ENCODE measurements around the gene DHRS4. TPM values are rescaled to one million over a fixed set of nuclear protein-coding genes. Genes with fewer than 3 reads are reported as not detected.
"Not testable (repeated sequence)": the region's sequence is repeated elsewhere in the genome, so short reads cannot be mapped to it uniquely, and the experiment has no call there.

The DHRS4 gene
- polyA plus RNA-seq, 6 donors from 2014 or later: 13.3 to 27.0 (median 21.8) TPM

GRCh38 chr14:23932639-23933038, 20.9 kb upstream of the DHRS4 start:
- H3K4me1 Mint-ChIP-seq: no peaks in the 10 kb centered on the region
- no peak overlapping the region for H3K27ac Mint-ChIP-seq
- no peaks in the 10 kb centered on the region for H3K36me3 Mint-ChIP-seq
- DNase-seq (no peak), ATAC-seq (ENCODE audit: low read depth in 2 of 2) (no peak)
- no peaks in the 10 kb centered on the region for H3K9me3 Mint-ChIP-seq
- peaks cover 0 to 14% (median 9%) of the 10 kb centered on the region in 3 donors for H3K27me3 Mint-ChIP-seq
- H3K4me3 Mint-ChIP-seq: no peak overlapping the region

- ATAC-seq (ENCODE audit: low read depth in 2 of 2) (no peak), DNase-seq (no peak)
- Mint-ChIP-seq H3K27me3 (peaks cover 0 to 14% (median 9%) of the 10 kb centered on the region in 3 donors), H3K4me3 (no peak overlapping the region), H3K4me1 (peaks cover 0 to 3% (median 0%) of the 10 kb centered on the region in 3 donors), H3K9me3 (no peaks in the 10 kb centered on the region), H3K27ac (no peak overlapping the region), H3K36me3 (no peaks in the 10 kb centered on the region)
Observed at GRCh38 chr14:23933108-23933741, 20.3 kb upstream of the DHRS4 start.

- no peak overlapping the region for H3K4me3 Mint-ChIP-seq
- no peaks in the 10 kb centered on the region for H3K9me3 Mint-ChIP-seq
- no peak for ATAC-seq (ENCODE audit: low read depth in 2 of 2)
- H3K36me3 Mint-ChIP-seq: no peaks in the 10 kb centered on the region
- peaks cover 0 to 5% (median 0%) of the 10 kb centered on the region in 3 donors for H3K4me1 Mint-ChIP-seq
- no peak overlapping the region for H3K27ac Mint-ChIP-seq
- peaks cover 0 to 14% (median 9%) of the 10 kb centered on the region in 3 donors for H3K27me3 Mint-ChIP-seq
- DNase-seq: no peak
Observed at GRCh38 chr14:23933742-23934128, 19.8 kb upstream of the DHRS4 start.

GRCh38 chr14:23935158-23935557, 18.4 kb upstream of the DHRS4 start:
- DNase-seq (no peak), ATAC-seq (ENCODE audit: low read depth in 2 of 2) (no peak)
- H3K27me3 Mint-ChIP-seq: peaks cover 0 to 9% (median 8%) of the 10 kb centered on the region in 3 donors
- no peak overlapping the region for H3K4me3 Mint-ChIP-seq
- H3K27ac Mint-ChIP-seq: no peak overlapping the region
- H3K4me1 Mint-ChIP-seq: peaks cover 0 to 14% (median 9%) of the 10 kb centered on the region in 3 donors
- no peaks in the 10 kb centered on the region for H3K36me3 Mint-ChIP-seq
- no peaks in the 10 kb centered on the region for H3K9me3 Mint-ChIP-seq

- Mint-ChIP-seq H3K9me3 (no peaks in the 10 kb centered on the region), H3K36me3 (peaks cover 0 to 7% of the 10 kb centered on the region in 2 donors), H3K4me1 (peaks cover 0 to 15% (median 14%) of the 10 kb centered on the region in 3 donors), H3K27me3 (peaks cover 0 to 8% (median 5%) of the 10 kb centered on the region in 3 donors), H3K4me3 (no peak overlapping the region), H3K27ac (no peak overlapping the region)
- DNase-seq (no peak), ATAC-seq (ENCODE audit: low read depth in 2 of 2) (no peak)
Observed at GRCh38 chr14:23936084-23936829, 17.3 kb upstream of the DHRS4 start.

- H3K9me3 Mint-ChIP-seq: no peaks in the 10 kb centered on the region
- peaks cover 0 to 7% (median 5%) of the 10 kb centered on the region in 3 donors for H3K27me3 Mint-ChIP-seq
- peaks cover 0 to 7% of the 10 kb centered on the region in 2 donors for H3K36me3 Mint-ChIP-seq
- H3K4me3 Mint-ChIP-seq: no peak overlapping the region
- H3K4me1 Mint-ChIP-seq: peaks cover 0 to 15% (median 14%) of the 10 kb centered on the region in 3 donors
- no peak for DNase-seq
- H3K27ac Mint-ChIP-seq: no peak overlapping the region
- ATAC-seq (ENCODE audit: low read depth in 2 of 2): no peak
Observed at GRCh38 chr14:23937203-23937602, 16.4 kb upstream of the DHRS4 start.

- Mint-ChIP-seq H3K27me3 (no peaks in the 10 kb centered on the region), H3K27ac (peak overlapping the region in 1 of 6 donors; percentile 34), H3K9me3 (no peaks in the 10 kb centered on the region), H3K36me3 (peaks cover 0 to 7% of the 10 kb centered on the region in 2 donors), H3K4me1 (peaks cover 7 to 18% (median 14%) of the 10 kb centered on the region in 3 donors), H3K4me3 (no peak overlapping the region)
- ATAC-seq (ENCODE audit: low read depth in 2 of 2) (no peak), DNase-seq (no peak)
Observed at GRCh38 chr14:23938823-23939222, 14.7 kb upstream of the DHRS4 start.

- DNase-seq: no peak
- peaks cover 0 to 7% of the 10 kb centered on the region in 2 donors for H3K36me3 Mint-ChIP-seq
- H3K27me3 Mint-ChIP-seq: no peaks in the 10 kb centered on the region
- ATAC-seq (ENCODE audit: low read depth in 2 of 2): no peak
- H3K4me3 Mint-ChIP-seq: no peak overlapping the region
- peaks cover 7 to 18% (median 14%) of the 10 kb centered on the region in 3 donors for H3K4me1 Mint-ChIP-seq
- H3K27ac Mint-ChIP-seq: peak overlapping the region in 1 of 6 donors; percentile 48
- no peaks in the 10 kb centered on the region for H3K9me3 Mint-ChIP-seq
Observed at GRCh38 chr14:23939607-23940326, 13.8 kb upstream of the DHRS4 start.

- no peak overlapping the region for H3K4me3 Mint-ChIP-seq
- no peak for ATAC-seq (ENCODE audit: low read depth in 2 of 2)
- peaks cover 0 to 7% of the 10 kb centered on the region in 2 donors for H3K36me3 Mint-ChIP-seq
- H3K27me3 Mint-ChIP-seq: no peaks in the 10 kb centered on the region
- peak overlapping the region in 1 of 6 donors; percentile 44 for H3K27ac Mint-ChIP-seq
- H3K4me1 Mint-ChIP-seq: peaks cover 11 to 25% (median 23%) of the 10 kb centered on the region in 3 donors
- H3K9me3 Mint-ChIP-seq: no peaks in the 10 kb centered on the region
- DNase-seq: no peak
Observed at GRCh38 chr14:23941230-23941629, 12.3 kb upstream of the DHRS4 start.

GRCh38 chr14:23941669-23942068, 11.9 kb upstream of the DHRS4 start:
- peaks cover 0 to 11% of the 10 kb centered on the region in 2 donors for H3K36me3 Mint-ChIP-seq
- no peak for DNase-seq
- peak overlapping the region in 1 of 6 donors; percentile 44 for H3K27ac Mint-ChIP-seq
- peaks cover 16 to 29% (median 28%) of the 10 kb centered on the region in 3 donors for H3K4me1 Mint-ChIP-seq
- H3K27me3 Mint-ChIP-seq: no peaks in the 10 kb centered on the region
- H3K9me3 Mint-ChIP-seq: no peaks in the 10 kb centered on the region
- H3K4me3 Mint-ChIP-seq: no peak overlapping the region
- ATAC-seq (ENCODE audit: low read depth in 2 of 2): no peak

GRCh38 chr14:23942587-23942986, 11.0 kb upstream of the DHRS4 start:
- DNase-seq (no peak), ATAC-seq (ENCODE audit: low read depth in 2 of 2) (no peak)
- H3K9me3 Mint-ChIP-seq: no peaks in the 10 kb centered on the region
- no peak overlapping the region for H3K27ac Mint-ChIP-seq
- peaks cover 20 to 32% (median 30%) of the 10 kb centered on the region in 3 donors for H3K4me1 Mint-ChIP-seq
- H3K36me3 Mint-ChIP-seq: peaks cover 0 to 11% of the 10 kb centered on the region in 2 donors
- H3K4me3 Mint-ChIP-seq: no peak overlapping the region
- no peaks in the 10 kb centered on the region for H3K27me3 Mint-ChIP-seq

- ATAC-seq (ENCODE audit: low read depth in 2 of 2); H3K27me3 Mint-ChIP-seq; H3K27ac Mint-ChIP-seq; DNase-seq; H3K9me3 Mint-ChIP-seq; H3K36me3 Mint-ChIP-seq: not testable (repeated sequence)
- Mint-ChIP-seq H3K4me3 (peak overlapping the region in 1 of 8 donors; percentile 51), H3K4me1 (peaks cover 34 to 38% (median 37%) of the 10 kb centered on the region in 3 donors)
Observed at GRCh38 chr14:23949069-23949468, 4.5 kb upstream of the DHRS4 start.

- Mint-ChIP-seq H3K4me3 (peak overlapping the region in 2 of 8 donors; percentile 21 to 44), H3K27me3 (no peaks in the 10 kb centered on the region), H3K9me3 (peaks cover 0 to 5% (median 0%) of the 10 kb centered on the region in 7 donors), H3K4me1 (peaks cover 39 to 44% (median 41%) of the 10 kb centered on the region in 3 donors), H3K36me3 (peaks cover 0 to 5% of the 10 kb centered on the region in 2 donors), H3K27ac (peak overlapping the region in 1 of 6 donors; percentile 38)
- ATAC-seq (ENCODE audit: low read depth in 2 of 2) (no peak), DNase-seq (no peak)
Observed at GRCh38 chr14:23950411-23951135, 3.0 kb upstream of the DHRS4 start.

Data from naive B cell (primary cell).